PFSK-1 (cell line): ENCODE measurements around the gene SGCA.

Experiments
- FOXP2 ChIP-seq: optimal IDR thresholded peaks from 2 replicates; pipeline ENCODE3; 2011; ENCODE audit warnings: borderline replicate concordance, control low read depth, inconsistent platforms; ENCODE audit not compliant: insufficient read depth; ENCODE audit errors: extremely low read length, extremely low read depth
- POLR2AphosphoS5 ChIP-seq: IDR thresholded peaks from 2 replicates; pipeline ENCODE4 v1.6.1; 2012; ENCODE audit warnings: low read depth, mild to moderate bottlenecking, control low read depth, low read length, moderate library complexity
- REST ChIP-seq, 2 experiments: IDR thresholded peaks; 2 replicates each; pipeline versions ENCODE4 v1.6.1 to v1.8.0; 2011 to 2012; ENCODE audit warnings: low read depth in 2 of 2, low read length in 2 of 2, control low read depth in 1 of 2, inconsistent platforms in 1 of 2, mild to moderate bottlenecking in 1 of 2, moderate library complexity in 1 of 2; ENCODE audit not compliant: insufficient read depth in 1 of 2
- SIN3A ChIP-seq: IDR thresholded peaks from 2 replicates; pipeline ENCODE4 v1.6.1; 2012; ENCODE audit warnings: mild to moderate bottlenecking, low read length, moderate library complexity, borderline replicate concordance; ENCODE audit not compliant: insufficient read depth
- TAF1 ChIP-seq: IDR thresholded peaks from 2 replicates; pipeline ENCODE4 v1.6.1; 2012; ENCODE audit warnings: low read length, control low read depth, borderline replicate concordance; ENCODE audit not compliant: insufficient read depth

The SGCA gene

DNA sequence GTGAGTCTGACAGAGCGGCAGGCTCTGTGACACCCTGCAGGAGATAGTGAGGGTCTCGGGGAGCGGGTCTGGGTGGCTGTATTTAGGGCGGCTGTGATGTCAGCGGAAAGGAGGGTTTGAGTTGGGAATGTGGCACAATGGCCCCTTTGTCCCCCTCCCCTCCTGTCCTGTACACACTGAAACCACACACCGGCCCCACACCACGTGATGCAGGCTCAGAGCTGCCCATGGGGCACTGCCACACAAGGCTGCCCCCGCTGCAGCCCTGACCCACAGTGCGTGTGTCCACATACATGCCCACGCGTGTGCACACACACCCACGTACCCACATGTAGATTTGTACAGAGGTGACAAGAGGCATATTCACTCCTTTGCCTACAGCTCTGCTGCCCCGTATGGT, 15.3 kb downstream of the SGCA start:
- TF ChIP-seq FOXP2 (no peak), SIN3A (no peak), TAF1 (no peak), REST (IDR thresholded peaks at IDR 0.05; ENCODE audit: insufficient read depth in 1 of 2, low read depth in 2 of 2, low read length in 2 of 2) (no peak), POLR2AphosphoS5 (no peak)

- TF ChIP-seq REST (IDR thresholded peaks at IDR 0.05; ENCODE audit: insufficient read depth in 1 of 2, low read depth in 2 of 2, low read length in 2 of 2) (no peak), POLR2AphosphoS5 (no peak), SIN3A (no peak), TAF1 (no peak)
Observed at GRCh38 chr17:50181591-50182560, 16.1 kb downstream of the SGCA start.

DNA sequence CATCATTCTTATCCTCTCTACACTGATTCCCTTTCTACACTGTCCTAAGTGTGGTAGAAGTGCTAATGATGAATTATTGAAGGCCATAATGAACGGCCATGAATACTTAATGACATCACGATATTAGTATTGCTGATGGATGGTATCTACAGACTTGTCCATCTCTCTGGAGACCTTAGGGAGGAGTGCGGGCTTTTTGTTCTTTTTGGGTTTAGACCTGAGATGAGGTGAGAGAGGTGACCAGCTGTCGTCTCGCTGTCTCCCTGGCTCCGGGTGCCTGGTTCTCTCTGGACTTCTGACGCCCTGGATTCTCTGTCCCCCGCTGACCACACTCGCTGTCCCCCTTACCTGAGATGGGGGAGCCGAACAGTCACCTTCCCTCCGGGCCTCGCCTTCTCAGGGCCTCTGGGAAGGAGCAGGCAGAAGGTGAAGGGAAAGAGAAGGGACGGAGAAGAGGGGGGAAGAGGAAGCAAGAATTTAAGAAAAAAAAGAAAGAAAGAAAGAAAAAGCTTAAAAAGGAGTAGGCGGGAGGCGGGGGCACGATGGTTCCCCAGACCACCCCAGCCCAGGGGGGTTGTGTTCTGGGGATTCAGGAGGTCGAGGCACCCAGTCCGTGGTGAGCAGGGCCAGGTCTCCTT, 17.1 kb downstream of the SGCA start:
- no peak for TF ChIP-seq POLR2AphosphoS5

DNA sequence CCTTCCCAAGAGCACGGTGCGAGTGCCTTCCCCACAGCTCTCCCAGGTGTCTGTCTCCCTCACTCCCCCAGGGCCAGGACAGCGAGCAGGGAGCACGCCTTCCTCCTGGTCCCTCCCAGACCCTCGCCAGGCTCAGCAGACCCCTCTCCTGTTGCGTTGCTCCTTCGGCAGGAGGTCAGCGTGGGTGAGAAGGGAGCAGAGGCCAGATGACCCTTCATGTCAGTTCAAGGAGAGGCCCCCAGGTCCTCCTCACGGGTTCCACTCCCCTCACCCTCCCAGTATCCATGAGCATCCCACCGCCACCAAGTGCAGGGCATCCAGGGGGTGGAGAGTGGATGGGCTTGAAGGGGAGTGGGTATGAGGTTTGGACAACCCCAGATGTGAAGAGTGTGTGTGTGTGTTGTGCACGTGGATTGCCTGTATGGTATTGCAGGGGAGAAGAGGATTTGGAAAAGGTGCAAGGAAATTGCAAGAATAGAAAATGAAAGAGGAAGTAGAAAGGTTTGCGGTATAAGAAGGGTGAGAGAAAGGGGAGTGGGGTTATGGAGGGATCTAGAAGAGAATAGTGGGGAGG, 17.7 kb downstream of the SGCA start:
- TF ChIP-seq FOXP2: no peak
- TF ChIP-seq SIN3A: no peak
- no peak for TF ChIP-seq REST (IDR thresholded peaks at IDR 0.05; ENCODE audit: insufficient read depth in 1 of 2, low read depth in 2 of 2, low read length in 2 of 2)
- no peak for TF ChIP-seq POLR2AphosphoS5
- no peak for TF ChIP-seq TAF1

DNA sequence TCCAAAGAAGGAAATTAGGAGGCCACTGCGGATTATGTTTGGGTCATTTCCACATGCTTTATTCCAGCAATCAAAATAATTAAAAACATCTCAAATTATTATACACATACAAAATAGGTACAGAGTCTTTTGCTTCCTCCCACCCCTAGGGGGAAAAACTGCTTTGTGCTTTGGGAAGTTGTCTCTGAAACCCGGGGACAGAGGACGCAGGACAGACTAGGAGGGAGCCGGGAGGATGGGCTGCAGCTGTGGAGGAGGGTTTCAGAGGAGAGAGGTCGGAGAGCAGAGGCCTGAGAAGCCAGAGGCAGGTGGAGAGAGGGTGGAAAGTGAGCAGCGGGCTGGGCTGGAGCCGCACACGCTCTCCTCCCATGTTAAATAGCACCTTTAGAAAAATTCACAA, 18.3 kb downstream of the SGCA start:
- TF ChIP-seq REST (IDR thresholded peaks at IDR 0.05; ENCODE audit: insufficient read depth in 1 of 2, low read depth in 2 of 2, low read length in 2 of 2) (no peak), TAF1 (no peak), POLR2AphosphoS5 (no peak), FOXP2 (no peak), SIN3A (no peak)
